HG03354 (cell line): ENCODE measurements around the gene CLECL1.
"Not testable (repeated sequence)": the region's sequence is repeated elsewhere in the genome, so short reads cannot be mapped to it uniquely, and the experiment has no call there.

ENCODE experiments used
- ATAC-seq: cut with Tn5 transposase; IDR thresholded peaks from one replicate; pipeline ENCODE4 v1.9.1; 2021; ENCODE audit warnings: mild to moderate bottlenecking; ENCODE audit not compliant: unreplicated experiment, poor library complexity, severe bottlenecking

CLECL1 gene

GRCh38 chr12:9699898-9700605, 32.8 kb downstream of the CLECL1 start:
- no peak for ATAC-seq

DNA sequence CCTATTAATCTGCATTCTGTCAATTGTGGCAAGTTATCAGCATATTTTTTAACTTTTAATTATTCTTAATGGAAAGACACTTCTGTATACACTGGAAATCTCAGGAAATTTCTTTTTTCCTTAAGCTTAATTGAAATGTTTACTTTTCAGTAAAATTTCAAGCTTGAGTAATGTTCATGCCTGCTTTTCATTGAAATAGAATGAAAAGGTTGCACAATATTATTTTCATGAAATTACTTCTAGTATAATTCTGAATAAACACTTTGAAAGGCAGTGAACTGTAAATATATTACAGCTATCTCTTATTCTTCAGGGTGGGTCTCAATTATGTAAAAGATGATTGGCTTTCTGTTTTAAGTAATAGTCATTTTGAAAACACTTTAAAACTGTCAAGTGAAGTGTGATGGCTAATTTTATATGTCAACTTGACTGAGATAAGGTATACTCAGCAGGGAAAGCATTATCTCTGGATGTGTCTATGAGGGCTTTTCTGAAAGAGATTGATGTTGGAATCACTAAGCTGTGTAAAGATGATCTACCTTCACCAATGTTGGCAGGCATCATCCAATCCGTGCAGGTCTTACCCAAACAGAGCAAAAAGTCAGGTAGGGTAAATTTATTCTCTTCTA, 33.5 kb downstream of the CLECL1 start:
- no peak for ATAC-seq

DNA sequence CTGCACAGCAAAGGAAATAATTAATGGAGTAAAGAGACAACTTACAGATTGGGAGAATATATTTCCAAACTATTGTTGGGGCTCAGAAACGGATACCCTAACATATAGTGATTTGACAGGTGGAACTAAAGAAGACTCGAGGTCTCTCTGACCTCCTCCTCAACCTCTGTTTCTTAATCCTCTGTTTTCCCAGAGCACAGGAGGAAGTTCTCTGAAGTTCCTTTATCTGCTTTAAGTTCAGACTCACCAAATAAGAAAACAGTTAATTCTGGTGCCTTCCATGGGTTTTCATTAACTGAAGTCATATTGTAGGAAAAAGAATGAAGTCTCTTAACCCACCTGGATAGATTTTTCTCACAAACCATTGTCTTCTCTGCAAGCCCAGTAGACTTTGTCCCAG, 34.2 kb downstream of the CLECL1 start:
- no peak for ATAC-seq

DNA sequence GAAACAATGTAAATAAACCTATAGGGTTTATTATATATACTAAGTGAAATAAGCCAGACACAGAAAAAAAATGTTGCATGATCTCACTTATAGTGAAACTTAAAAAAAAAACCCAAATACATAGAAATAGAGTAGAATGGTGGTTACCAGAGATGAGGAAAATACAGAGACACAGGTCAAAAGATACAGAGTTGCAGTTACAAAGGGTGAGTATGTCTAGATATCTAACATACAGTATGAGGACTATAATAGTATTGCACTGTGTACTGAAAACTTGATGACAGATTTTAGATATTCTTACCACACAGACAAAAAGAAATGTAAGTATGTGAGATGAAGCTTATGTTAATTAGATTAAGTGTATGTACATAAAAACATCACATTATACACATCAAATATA, 35.3 kb downstream of the CLECL1 start:
- ATAC-seq, result no peak

- ATAC-seq, result not testable (repeated sequence)
Measured at GRCh38 chr12:9695661-9696060, 37.2 kb downstream of the CLECL1 start.

GRCh38 chr12:9695150-9695549, 37.7 kb downstream of the CLECL1 start:
- not testable (repeated sequence) for ATAC-seq

GRCh38 chr12:9694241-9694640, 38.7 kb downstream of the CLECL1 start:
- ATAC-seq, result no peak

DNA sequence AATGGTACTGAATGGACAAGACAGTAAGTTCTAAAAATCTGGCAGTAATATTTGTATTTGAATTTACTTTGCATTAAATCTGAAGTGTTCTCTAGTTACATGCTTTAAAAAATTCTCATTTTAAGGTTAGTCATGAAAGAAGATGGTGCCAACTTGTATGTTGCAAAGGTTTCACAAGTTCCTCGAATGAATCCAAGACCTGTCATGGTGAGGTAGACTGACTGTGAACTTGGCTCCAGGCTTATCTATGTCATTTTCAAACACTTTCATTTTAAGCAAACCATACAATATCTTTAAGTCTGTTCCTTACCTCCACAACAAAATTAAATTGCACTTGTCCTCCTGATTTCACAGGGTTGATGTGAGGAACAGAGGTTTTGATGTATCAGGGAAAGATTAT, 40.0 kb downstream of the CLECL1 start:
- no peak for ATAC-seq

GRCh38 chr12:9687228-9687627, 45.7 kb downstream of the CLECL1 start:
- ATAC-seq, result no peak

DNA sequence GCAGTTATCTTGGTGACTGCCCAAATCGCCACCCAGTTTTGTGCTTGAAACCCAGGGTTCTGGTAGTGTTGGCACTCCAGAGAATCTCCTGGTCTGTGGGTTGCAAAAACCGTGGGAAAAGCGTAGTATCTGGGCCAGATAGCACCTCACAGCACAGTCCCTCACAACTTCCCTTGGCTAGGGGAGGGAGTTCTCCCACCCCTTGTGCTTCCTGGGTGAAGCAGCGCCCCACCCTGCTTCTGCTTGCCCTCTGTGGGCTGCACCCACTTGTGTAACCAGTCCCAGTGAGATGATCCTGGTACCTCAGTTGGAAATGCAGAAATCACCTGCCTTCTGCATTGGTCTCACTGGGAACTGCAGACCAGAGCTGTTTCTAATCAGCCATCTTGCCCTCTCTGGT, 47.0 kb downstream of the CLECL1 start:
- no peak for ATAC-seq

DNA sequence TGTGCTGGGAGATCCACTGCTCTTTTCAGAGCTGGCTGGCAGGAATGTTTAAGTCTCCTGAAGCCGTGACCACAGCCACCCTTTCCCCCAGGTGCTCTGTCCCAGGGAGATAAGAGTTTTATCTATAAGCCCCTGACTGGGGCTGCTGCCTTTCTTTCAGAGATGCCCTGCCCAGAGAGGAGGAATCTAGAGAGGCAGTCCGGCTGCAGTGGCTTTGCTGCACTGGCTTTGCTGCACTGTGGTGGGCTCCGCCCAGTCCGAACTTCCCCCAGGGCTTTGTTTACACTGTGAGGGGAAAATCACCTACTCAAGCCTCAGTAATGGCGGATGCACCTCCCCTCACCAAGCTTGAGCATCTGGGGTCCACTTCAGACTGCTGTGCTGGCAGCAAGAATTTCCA, 47.5 kb downstream of the CLECL1 start:
- not testable (repeated sequence) for ATAC-seq

DNA sequence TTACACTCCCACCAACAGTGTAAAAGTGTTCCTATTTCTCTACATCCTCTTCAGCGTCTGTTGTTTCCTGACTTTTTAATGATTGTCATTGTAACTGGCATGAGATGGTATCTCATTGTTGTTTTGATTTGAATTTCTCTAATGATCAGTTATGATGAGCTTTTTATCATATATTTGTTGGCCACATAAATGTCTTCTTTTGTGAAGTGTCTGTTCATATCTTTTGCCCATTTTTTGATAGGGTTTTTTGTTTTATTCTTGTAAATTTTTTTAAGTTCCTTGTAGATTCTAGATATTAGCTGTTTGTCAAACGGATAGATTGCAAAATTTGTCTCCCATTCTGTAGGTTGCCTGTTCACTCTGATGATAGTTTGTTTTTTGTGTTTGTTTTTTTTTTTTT, 49.9 kb downstream of the CLECL1 start:
- ATAC-seq, result not testable (repeated sequence)

GRCh38 chr12:9682508-9682907, 50.4 kb downstream of the CLECL1 start:
- ATAC-seq, result not testable (repeated sequence)

- ATAC-seq, result peak; percentile 32
Measured at GRCh38 chr12:9674226-9674590, 58.7 kb downstream of the CLECL1 start.

GRCh38 chr12:9673404-9674225, 59.3 kb downstream of the CLECL1 start:
- peak; percentile 41 for ATAC-seq
